Measurements from ENCODE around the gene TRAF2.

Gene TRAF2

DNA sequence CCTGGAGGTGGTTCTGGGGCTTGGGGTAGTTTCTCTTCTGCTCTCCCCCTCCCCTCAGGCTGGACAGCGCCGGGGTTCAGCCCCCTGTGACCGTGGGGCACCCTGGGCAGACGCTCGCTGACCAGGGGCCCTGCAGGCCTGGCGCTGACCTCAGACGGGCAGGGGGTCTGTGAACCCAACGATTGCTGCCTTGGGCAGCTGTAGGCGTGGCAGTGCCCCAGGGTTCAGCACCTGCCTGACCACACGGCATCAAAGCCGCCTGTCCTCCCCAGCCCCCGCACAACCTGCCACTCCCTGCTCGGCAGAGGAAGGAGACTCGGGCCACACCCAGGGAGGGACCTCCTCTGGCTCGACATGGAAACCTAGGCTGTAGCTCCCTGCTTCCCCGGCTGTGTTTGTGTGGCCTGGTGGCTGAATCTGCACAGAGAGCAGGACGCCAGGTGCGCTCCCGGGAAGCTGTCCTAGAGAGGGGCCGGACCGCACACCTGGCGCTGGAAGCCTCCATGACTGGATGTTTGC lies 77.9 kb downstream of the TRAF2 start:
- Histone ChIP-seq H3K79me2 (ENCODE audit: insufficient read depth, low read depth) (no peaks in the 10 kb centered on the region), H4K20me1 (ENCODE audit: insufficient read depth) (no peaks in the 10 kb centered on the region), H3K36me3 (ENCODE audit: insufficient read depth) (no peaks in the 10 kb centered on the region), H3K4me2 (peak overlapping the region; percentile 25; the same call in 1 of the 2 replicates), H3K4me3 (IDR thresholded peaks at IDR 0.05; ENCODE audit: insufficient read depth, low read depth, low read length) (no peak overlapping the region), H2AFZ (ENCODE audit: low read depth) (no peak overlapping the region), H3K9ac (no peak overlapping the region), H3K4me1 (ENCODE audit: low read depth, poor library complexity, severe bottlenecking) (peaks cover 40% of the 10 kb centered on the region), H3K27me3 (ENCODE audit: insufficient read depth, low read depth) (no peaks in the 10 kb centered on the region; the same call in 1 of the 2 replicates), H3K27ac (no peak overlapping the region)
- TF ChIP-seq, protein P1, sequence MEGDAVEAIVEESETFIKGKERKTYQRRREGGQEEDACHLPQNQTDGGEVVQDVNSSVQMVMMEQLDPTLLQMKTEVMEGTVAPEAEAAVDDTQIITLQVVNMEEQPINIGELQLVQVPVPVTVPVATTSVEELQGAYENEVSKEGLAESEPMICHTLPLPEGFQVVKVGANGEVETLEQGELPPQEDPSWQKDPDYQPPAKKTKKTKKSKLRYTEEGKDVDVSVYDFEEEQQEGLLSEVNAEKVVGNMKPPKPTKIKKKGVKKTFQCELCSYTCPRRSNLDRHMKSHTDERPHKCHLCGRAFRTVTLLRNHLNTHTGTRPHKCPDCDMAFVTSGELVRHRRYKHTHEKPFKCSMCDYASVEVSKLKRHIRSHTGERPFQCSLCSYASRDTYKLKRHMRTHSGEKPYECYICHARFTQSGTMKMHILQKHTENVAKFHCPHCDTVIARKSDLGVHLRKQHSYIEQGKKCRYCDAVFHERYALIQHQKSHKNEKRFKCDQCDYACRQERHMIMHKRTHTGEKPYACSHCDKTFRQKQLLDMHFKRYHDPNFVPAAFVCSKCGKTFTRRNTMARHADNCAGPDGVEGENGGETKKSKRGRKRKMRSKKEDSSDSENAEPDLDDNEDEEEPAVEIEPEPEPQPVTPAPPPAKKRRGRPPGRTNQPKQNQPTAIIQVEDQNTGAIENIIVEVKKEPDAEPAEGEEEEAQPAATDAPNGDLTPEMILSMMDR (conservative IDR thresholded peaks at IDR 0.05; ENCODE audit: low read depth, low read length): no peak

DNA sequence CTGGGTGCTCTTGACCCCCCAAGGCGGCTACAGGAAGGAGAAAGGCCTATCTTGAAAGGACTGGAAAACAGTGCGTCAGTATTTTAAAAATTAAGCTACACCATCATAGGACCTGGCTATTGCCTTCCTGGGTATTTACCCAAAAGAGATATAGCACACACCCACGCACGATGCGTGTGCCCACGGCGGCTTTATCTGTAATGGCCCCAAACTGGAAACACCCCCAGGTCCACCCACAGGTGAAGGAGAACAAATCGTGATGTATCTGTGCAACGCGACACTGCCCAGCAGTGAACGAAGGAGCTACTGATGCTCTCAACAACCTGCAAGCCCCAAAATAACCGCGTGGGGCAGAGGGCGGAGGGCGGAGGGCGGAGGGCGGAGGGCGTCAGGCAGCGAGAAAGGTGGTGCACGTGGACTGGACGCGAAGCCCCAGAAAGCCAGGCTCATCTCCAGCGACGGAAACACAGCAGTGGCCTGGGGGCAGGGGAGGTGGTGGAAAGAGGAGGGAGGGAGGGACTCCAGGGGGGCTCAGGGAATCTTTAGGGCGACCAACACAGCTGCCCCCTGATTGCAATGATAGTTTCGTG lies 78.6 kb downstream of the TRAF2 start:
- Histone ChIP-seq H3K27ac (no peak overlapping the region), H3K4me3 (IDR thresholded peaks at IDR 0.05; ENCODE audit: insufficient read depth, low read depth, low read length) (no peak overlapping the region), H2AFZ (ENCODE audit: low read depth) (no peak overlapping the region), H3K4me1 (ENCODE audit: low read depth, poor library complexity, severe bottlenecking) (peaks cover 33% of the 10 kb centered on the region), H3K27me3 (ENCODE audit: insufficient read depth, low read depth) (no peaks in the 10 kb centered on the region; the same call in 1 of the 2 replicates), H3K9ac (no peak overlapping the region), H3K79me2 (ENCODE audit: insufficient read depth, low read depth) (no peaks in the 10 kb centered on the region), H3K4me2 (no peak overlapping the region), H3K36me3 (ENCODE audit: insufficient read depth) (no peaks in the 10 kb centered on the region), H4K20me1 (ENCODE audit: insufficient read depth) (no peaks in the 10 kb centered on the region)
- TF ChIP-seq, protein P1 (conservative IDR thresholded peaks at IDR 0.05; ENCODE audit: low read depth, low read length): no peak

DNA sequence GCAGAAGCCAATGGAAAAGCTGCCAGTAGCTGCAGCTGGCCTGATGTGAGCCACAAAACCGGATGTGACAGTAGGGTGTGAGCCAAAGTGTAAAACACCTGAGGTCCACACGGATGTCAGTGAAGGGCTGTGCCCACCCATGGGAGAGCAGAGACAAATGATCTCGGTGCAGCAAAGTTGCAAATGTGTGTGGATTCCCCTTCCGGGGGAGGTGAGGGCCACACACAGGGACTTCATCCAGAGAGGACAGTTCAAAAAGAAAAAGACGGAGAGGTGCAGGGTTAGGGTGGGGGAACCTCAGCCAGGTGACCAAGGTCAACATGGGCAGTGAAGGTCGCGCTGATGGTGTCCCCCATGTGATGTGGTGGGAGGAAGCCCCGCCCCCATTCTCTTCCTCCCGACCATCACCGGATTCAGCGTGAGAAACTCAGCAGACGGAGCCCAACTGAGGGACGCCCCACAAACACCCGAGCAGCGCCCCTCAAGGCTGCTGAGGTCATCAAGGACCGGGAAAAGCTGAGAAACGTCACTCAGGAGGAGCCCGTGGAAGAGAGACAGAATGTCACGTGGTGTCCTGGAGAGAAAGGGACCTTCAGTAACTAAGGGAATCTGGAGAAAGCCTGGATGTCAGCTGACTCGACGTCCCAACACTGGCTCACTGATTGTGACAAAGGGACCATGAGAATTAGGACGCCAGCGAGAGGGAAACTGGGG lies 79.6 kb downstream of the TRAF2 start:
- H3K79me2 ChIP-seq (ENCODE audit: insufficient read depth, low read depth): no peaks in the 10 kb centered on the region
- no peaks in the 10 kb centered on the region for H4K20me1 ChIP-seq (ENCODE audit: insufficient read depth)
- no peak overlapping the region for H3K4me3 ChIP-seq (IDR thresholded peaks at IDR 0.05; ENCODE audit: insufficient read depth, low read depth, low read length)
- H3K27ac ChIP-seq: no peak overlapping the region
- H2AFZ ChIP-seq (ENCODE audit: low read depth): peak overlapping the region; percentile 35; the same call in 1 of the 2 replicates
- TF ChIP-seq, protein P1 (conservative IDR thresholded peaks at IDR 0.05; ENCODE audit: low read depth, low read length): no peak
- no peak overlapping the region for H3K9ac ChIP-seq
- H3K36me3 ChIP-seq (ENCODE audit: insufficient read depth): no peaks in the 10 kb centered on the region
- H3K4me1 ChIP-seq (ENCODE audit: low read depth, poor library complexity, severe bottlenecking): peaks cover 29% of the 10 kb centered on the region
- H3K4me2 ChIP-seq: peak overlapping the region; percentile 46; the same call in 1 of the 2 replicates
- no peaks in the 10 kb centered on the region; the same call in 1 of the 2 replicates for H3K27me3 ChIP-seq (ENCODE audit: insufficient read depth, low read depth)

DNA sequence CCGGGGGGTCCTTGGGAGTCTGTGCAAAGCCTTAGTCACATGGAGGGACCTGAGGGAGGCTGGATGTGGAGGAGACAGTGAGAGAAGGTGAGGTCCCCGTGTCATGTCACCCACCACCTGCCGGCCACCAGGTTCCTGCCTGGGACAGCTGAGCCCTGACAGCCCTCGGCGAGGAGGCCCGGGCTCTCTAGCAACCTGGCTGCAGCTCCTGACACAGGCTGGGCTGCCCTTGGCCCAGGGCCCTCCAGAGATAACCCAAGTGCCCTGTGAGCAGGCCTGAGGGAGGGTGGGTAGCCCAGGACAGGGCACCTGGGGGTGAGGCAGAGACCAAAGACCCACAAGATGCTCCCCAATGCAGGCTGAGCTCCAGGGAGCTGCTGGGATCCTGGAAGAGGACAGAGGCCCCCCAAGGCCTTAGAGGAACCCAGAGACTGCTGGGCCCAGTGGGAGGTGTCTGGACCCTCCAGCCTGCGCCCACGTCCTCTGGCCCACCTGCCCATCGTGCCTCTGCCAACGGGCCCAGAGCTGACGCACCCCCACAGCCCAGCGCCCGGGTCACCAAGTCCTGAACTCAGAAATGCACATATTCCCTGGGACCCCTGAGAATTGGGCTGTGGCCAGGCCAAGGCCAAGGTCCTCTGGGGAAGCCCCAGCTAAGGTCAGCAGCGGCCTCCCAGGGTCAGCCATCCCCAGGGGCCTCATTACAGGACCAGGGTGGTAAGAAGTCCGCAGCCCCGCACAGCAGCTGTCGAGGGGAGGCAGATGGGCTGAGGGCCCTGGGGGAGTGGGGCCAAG lies 82.2 kb downstream of the TRAF2 start:
- H4K20me1 ChIP-seq (ENCODE audit: insufficient read depth): no peaks in the 10 kb centered on the region
- H3K79me2 ChIP-seq (ENCODE audit: insufficient read depth, low read depth): no peaks in the 10 kb centered on the region
- H3K4me2 ChIP-seq: no peak overlapping the region
- TF ChIP-seq, protein P1 (conservative IDR thresholded peaks at IDR 0.05; ENCODE audit: low read depth, low read length): no peak
- H3K4me1 ChIP-seq (ENCODE audit: low read depth, poor library complexity, severe bottlenecking): peaks cover 20% of the 10 kb centered on the region
- no peak overlapping the region for H3K4me3 ChIP-seq (IDR thresholded peaks at IDR 0.05; ENCODE audit: insufficient read depth, low read depth, low read length)
- no peaks in the 10 kb centered on the region for H3K36me3 ChIP-seq (ENCODE audit: insufficient read depth)
- H2AFZ ChIP-seq (ENCODE audit: low read depth): no peak overlapping the region
- peaks cover 12% of the 10 kb centered on the region; the same call in 1 of the 2 replicates for H3K27me3 ChIP-seq (ENCODE audit: insufficient read depth, low read depth)
- no peak overlapping the region for H3K9ac ChIP-seq
- H3K27ac ChIP-seq: no peak overlapping the region
